Loucy (cell line): ENCODE results near the gene ALDH1L1.
"Not testable (repeated sequence)": the region's sequence is repeated elsewhere in the genome, so short reads cannot be mapped to it uniquely, and the experiment has no call there.

Source experiments
- H2AFZ ChIP-seq: fragments of 200-600 bp; sonication (generic); 2 replicates; pipeline ENCODE4 v1.6.0; 2016; ENCODE audit warnings: antibody characterized with exemption, mild to moderate bottlenecking, low read length, moderate library complexity
- H3F3A ChIP-seq: fragments of 200-600 bp; 2 replicates; pipeline ENCODE4 v1.6.0; 2016; ENCODE audit warnings: antibody characterized with exemption, low read depth, mild to moderate bottlenecking
- H3K27me3 ChIP-seq: fragments of 200-600 bp; sonication (generic); 2 replicates; pipeline ENCODE4 v1.6.1; 2014; ENCODE audit warnings: low read length, mild to moderate bottlenecking; ENCODE audit not compliant: insufficient read depth, poor library complexity, severe bottlenecking
- H3K36me3 ChIP-seq: fragments of 200-600 bp; sonication (generic); 2 replicates; pipeline ENCODE4 v1.6.1; 2016; ENCODE audit warnings: low read length; ENCODE audit not compliant: insufficient read depth
- H3K4me1 ChIP-seq: fragments of 200-600 bp; sonication (generic); 2 replicates; pipeline ENCODE4 v1.5.1; 2014; ENCODE audit warnings: low read length, mild to moderate bottlenecking; ENCODE audit not compliant: insufficient read depth, poor library complexity, severe bottlenecking
- H3K4me2 ChIP-seq: fragments of 200-600 bp; sonication (generic); 2 replicates; pipeline ENCODE4 v1.6.0; 2014; ENCODE audit warnings: antibody characterized with exemption, low read length, low read depth, mild to moderate bottlenecking; ENCODE audit not compliant: poor library complexity, severe bottlenecking
- H3K4me3 ChIP-seq: fragments of 200-600 bp; sonication (generic); 2 replicates; pipeline ENCODE4 v1.5.1; 2014; ENCODE audit warnings: low read length, mild to moderate bottlenecking, mixed read lengths; ENCODE audit not compliant: poor library complexity, severe bottlenecking
- H3K79me2 ChIP-seq: fragments of 200-600 bp; sonication (generic); 2 replicates; pipeline ENCODE4 v1.6.1; 2014; ENCODE audit warnings: low read length; ENCODE audit not compliant: insufficient read depth
- H3K9ac ChIP-seq: fragments of 200-600 bp; sonication (generic); 2 replicates; pipeline ENCODE4 v1.6.0; 2014; ENCODE audit warnings: mild to moderate bottlenecking, low read depth, low read length, moderate library complexity; ENCODE audit not compliant: poor library complexity, severe bottlenecking
- H3K9me2 ChIP-seq: fragments of 200-600 bp; sonication (generic); replicated peaks from 2 replicates; pipeline ENCODE4 v1.6.1; 2016; ENCODE audit warnings: low read depth, low read length, mixed read lengths
- H3K9me3 ChIP-seq: fragments of 200-600 bp; sonication (generic); 2 replicates; pipeline ENCODE4 v1.6.1; 2014; ENCODE audit warnings: mild to moderate bottlenecking, antibody characterized with exemption, low read length, low read depth; ENCODE audit not compliant: insufficient read depth
- H4K20me1 ChIP-seq: fragments of 200-600 bp; sonication (generic); 2 replicates; pipeline ENCODE4 v1.6.0; 2014; ENCODE audit warnings: antibody characterized with exemption, low read length, mild to moderate bottlenecking; ENCODE audit not compliant: insufficient read depth, poor library complexity, severe bottlenecking
- EZH2phosphoT487 ChIP-seq: fragments of 200-600 bp; IDR thresholded peaks from 2 replicates; pipeline ENCODE4 v1.6.1; 2018; ENCODE audit warnings: antibody characterized with exemption, mild to moderate bottlenecking, moderate library complexity, borderline replicate concordance
- TF ChIP-seq, protein P1 (sequence below): fragments of 200-600 bp; sonication (generic); conservative IDR thresholded peaks from 2 replicates; pipeline ENCODE4 v1.5.1; 2014; ENCODE audit warnings: mild to moderate bottlenecking, antibody characterized with exemption, low read length

ALDH1L1 gene

GRCh38 chr3:126076140-126076539 lies 104.2 kb downstream of the ALDH1L1 start:
- H3K4me1 ChIP-seq = no peaks in the 10 kb centered on the region
- H3F3A ChIP-seq = peaks cover 5% of the 10 kb centered on the region; the same call in 1 of the 2 replicates
- no peaks in the 10 kb centered on the region for H3K9me2 ChIP-seq
- H3K4me2 ChIP-seq = no peak overlapping the region
- no peak overlapping the region for H3K9ac ChIP-seq
- H3K9me3 ChIP-seq = no peaks in the 10 kb centered on the region
- H3K27me3 ChIP-seq = no peaks in the 10 kb centered on the region
- no peaks in the 10 kb centered on the region for H3K79me2 ChIP-seq
- H3K4me3 ChIP-seq = no peak overlapping the region
- H2AFZ ChIP-seq = no peak overlapping the region
- TF ChIP-seq, protein P1, sequence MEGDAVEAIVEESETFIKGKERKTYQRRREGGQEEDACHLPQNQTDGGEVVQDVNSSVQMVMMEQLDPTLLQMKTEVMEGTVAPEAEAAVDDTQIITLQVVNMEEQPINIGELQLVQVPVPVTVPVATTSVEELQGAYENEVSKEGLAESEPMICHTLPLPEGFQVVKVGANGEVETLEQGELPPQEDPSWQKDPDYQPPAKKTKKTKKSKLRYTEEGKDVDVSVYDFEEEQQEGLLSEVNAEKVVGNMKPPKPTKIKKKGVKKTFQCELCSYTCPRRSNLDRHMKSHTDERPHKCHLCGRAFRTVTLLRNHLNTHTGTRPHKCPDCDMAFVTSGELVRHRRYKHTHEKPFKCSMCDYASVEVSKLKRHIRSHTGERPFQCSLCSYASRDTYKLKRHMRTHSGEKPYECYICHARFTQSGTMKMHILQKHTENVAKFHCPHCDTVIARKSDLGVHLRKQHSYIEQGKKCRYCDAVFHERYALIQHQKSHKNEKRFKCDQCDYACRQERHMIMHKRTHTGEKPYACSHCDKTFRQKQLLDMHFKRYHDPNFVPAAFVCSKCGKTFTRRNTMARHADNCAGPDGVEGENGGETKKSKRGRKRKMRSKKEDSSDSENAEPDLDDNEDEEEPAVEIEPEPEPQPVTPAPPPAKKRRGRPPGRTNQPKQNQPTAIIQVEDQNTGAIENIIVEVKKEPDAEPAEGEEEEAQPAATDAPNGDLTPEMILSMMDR = no peak
- TF ChIP-seq EZH2phosphoT487 = no peak
- no peaks in the 10 kb centered on the region for H4K20me1 ChIP-seq
- H3K36me3 ChIP-seq = no peaks in the 10 kb centered on the region

- peaks cover 3% of the 10 kb centered on the region; the same call in 1 of the 2 replicates for H3K36me3 ChIP-seq
- no peaks in the 10 kb centered on the region for H3K79me2 ChIP-seq
- no peak overlapping the region for H3K9ac ChIP-seq
- no peaks in the 10 kb centered on the region for H3K9me2 ChIP-seq
- H3K4me1 ChIP-seq = peaks cover 10% of the 10 kb centered on the region
- H3F3A ChIP-seq = 0 out of 2 replicates have a peak, but pooled peaks cover 3% of the 10 kb centered on the region
- no peaks in the 10 kb centered on the region for H3K27me3 ChIP-seq
- H4K20me1 ChIP-seq = no peaks in the 10 kb centered on the region
- no peak overlapping the region for H3K4me2 ChIP-seq
- H3K4me3 ChIP-seq = no peak overlapping the region
- TF ChIP-seq EZH2phosphoT487 = no peak
- TF ChIP-seq, protein P1 = no peak
- no peak overlapping the region for H2AFZ ChIP-seq
- H3K9me3 ChIP-seq = no peaks in the 10 kb centered on the region
Observed at GRCh38 chr3:126070146-126070545, 110.2 kb downstream of the ALDH1L1 start.

- H3K9ac ChIP-seq = no peak overlapping the region
- H2AFZ ChIP-seq = no peak overlapping the region
- H3K9me3 ChIP-seq = no peaks in the 10 kb centered on the region
- H3K4me1 ChIP-seq = peaks cover 32% of the 10 kb centered on the region
- no peaks in the 10 kb centered on the region for H3K79me2 ChIP-seq
- H3K9me2 ChIP-seq = no peaks in the 10 kb centered on the region
- H3K27me3 ChIP-seq = no peaks in the 10 kb centered on the region
- no peak overlapping the region for H3K4me2 ChIP-seq
- no peak overlapping the region for H3K4me3 ChIP-seq
- H3F3A ChIP-seq = 0 out of 2 replicates have a peak, but pooled peaks cover 3% of the 10 kb centered on the region
- peaks cover 3% of the 10 kb centered on the region; the same call in 1 of the 2 replicates for H3K36me3 ChIP-seq
- TF ChIP-seq, protein P1 = no peak
- no peak for TF ChIP-seq EZH2phosphoT487
- no peaks in the 10 kb centered on the region for H4K20me1 ChIP-seq
Observed at GRCh38 chr3:126067959-126068358, 112.4 kb downstream of the ALDH1L1 start.

DNA sequence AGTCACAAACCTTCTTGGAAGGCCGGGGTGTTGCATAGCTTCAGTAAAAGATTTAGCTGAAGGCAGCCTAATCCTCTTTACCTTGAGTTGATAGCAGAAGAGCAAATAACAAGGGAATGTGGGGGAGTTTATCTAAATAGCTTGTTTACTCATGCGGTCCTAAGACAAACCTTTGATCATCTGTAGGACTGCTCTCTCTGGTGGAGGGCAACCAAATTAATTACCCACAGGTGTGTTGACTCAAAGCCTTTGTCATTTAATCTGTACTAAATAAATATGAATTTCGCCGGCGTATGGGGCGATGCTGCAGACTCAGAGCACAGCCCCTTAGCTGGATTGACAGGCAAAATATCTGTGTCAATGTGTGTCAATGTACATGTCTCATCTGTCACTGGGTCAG lies 113.7 kb downstream of the ALDH1L1 start:
- peaks cover 33% of the 10 kb centered on the region for H3K4me1 ChIP-seq
- not testable (repeated sequence) for H3K27me3 ChIP-seq, H3K9me3 ChIP-seq, H3K79me2 ChIP-seq, H3K9ac ChIP-seq, H3F3A ChIP-seq, H2AFZ ChIP-seq, H3K4me3 ChIP-seq, H4K20me1 ChIP-seq, H3K4me2 ChIP-seq, H3K9me2 ChIP-seq, H3K36me3 ChIP-seq
